GM21619 (cell line): ENCODE data around the gene KIF12.
"Not testable (repeated sequence)": the region's sequence is repeated elsewhere in the genome, so short reads cannot be mapped to it uniquely, and the experiment has no call there.

Source experiments
- ATAC-seq: cut with Tn5 transposase; IDR thresholded peaks from one replicate; pipeline ENCODE4 v1.9.1; 2021; ENCODE audit not compliant: unreplicated experiment

The KIF12 gene

DNA sequence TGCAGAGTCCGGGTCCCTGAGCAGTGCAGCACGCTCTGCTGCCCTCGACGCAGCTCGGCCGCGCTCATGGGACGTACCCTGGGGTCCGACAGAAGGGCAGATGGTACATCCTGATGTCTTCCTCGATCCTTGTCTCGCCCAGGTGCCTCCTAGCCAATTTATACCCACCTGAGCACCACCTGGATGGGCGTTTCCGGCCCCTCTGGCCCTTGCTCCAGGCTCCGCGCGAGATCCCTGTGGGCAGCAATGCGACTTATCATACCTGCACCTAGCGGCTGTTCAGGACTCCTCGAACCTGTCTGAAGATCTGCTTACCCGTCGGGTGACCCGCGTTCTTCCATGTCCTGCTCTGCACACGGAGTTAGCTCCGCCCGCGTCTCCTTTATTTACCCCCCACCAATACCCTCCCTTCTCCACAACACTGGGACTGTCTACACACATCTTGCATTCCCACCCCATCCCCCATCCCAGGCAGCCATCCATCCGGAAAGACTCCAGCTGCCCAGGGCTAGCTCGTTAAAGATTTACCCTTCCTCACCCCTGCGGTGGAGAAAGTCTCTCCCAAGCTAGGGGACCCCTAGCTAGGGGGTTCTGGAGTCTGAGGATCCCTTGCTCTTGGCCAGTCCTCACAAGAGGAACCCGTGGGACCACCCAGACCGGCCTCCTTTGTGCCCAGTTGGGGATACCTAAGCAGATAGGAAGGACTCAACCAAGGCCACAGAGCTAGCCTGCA is at the start of gene KIF12:
Gene KIF12 (minus strand): TSS at position 357 of the 733 bp plus-strand sequence. CDS start 16 bp downstream, at position 341.
- no peak for ATAC-seq

DNA sequence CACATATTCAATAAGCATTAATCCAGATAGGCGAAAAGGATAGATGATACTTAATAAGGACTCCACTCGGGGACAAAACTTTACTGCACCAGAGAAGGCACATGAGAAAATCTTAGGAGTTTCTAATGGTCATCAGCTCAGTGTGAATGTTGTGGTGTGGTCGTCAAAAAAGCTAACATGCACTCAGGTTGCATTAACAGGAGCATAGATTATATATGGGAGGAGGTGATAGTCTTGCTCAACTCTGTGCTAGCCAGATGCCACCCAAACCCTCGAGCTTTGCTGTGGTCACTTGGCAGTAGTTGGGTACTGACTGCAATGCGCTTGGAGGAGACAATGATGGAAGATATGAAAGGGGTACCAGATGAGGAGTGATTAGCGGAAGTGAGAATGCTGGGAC is 47.6 kb upstream of the KIF12 start:
- no peak for ATAC-seq

DNA sequence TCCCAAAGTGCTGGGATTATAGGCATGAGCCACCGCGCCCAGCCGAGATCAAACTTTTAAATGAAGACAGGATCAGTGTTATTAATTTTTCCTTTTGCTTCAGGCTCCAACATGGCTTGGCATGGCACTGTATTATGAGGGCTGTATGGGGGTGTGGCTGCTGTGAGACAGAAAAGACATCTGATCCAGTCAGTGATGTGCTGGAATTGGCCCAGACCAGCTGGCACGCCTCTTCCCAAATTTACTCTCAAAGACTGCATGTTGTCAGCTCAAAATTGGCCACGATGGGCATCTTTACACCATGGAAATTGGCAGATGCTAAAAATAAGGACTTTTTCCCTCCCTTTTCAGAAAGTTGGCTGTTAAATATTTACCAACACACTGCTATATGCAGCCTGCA is 44.1 kb upstream of the KIF12 start:
- ATAC-seq: no peak

GRCh38 chr9:114141553-114142402 is 42.7 kb upstream of the KIF12 start:
- ATAC-seq: no peak

DNA sequence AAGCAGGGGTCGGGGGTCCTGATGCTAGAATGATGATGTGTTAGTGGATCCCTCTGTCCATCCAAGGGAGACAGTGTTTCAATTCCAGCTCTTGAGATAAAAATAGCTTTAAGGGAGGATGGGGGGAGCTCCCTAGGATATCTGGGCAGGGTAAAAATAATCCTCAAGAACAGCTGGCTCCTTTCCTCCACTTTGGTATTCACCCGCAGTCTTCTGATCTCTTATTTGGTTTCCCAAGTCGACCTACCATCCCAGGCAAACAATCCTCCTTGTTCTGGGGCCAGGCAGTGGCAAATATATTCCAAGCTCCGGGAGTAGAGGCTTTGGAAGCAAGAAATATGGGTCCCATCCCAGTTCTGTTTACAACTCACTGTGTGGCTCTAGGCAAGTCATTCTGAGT is 41.8 kb upstream of the KIF12 start:
- ATAC-seq: no peak

GRCh38 chr9:114140401-114140800 is 41.3 kb upstream of the KIF12 start:
- ATAC-seq: no peak

DNA sequence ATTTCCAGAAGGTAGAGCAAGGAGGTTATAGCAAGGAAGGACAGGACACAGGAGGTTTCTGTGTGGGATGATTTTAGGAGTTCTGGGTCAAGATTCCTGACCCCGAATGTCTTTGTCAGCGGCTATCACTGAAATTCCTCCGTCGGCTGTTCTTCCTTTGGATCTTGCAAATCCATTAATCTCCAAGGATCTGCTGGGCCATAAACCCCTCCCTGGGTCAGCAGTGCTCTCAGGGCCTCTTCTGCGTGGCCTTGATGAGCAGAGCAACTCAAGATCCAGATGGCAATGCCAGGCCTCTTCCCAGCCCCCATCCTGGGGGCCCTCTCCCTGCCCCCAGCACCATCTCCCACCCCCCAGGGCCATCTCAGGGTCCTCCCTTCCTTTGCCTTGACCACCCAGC is 40.0 kb upstream of the KIF12 start:
- ATAC-seq: no peak

DNA sequence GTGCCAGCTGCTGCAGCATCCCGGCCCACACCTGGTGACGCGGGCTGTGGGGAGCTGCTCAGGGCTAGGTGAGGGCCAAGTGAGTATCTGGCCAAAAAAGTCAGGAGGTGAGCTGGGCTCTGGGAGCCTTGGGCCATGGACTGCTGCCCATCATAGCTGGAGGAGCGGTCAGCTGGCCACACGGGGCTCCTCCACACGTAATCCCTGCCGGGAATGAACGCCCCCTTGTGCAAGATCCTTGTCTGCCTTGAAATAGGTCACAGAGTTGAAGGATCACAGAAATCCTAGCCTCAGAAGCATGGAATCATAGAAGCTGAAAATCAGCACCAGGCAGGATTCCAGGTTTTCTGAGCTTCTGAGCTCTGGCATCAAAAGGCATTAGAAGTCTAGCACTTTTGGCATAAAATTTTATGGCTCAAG is 39.5 kb upstream of the KIF12 start:
- no peak for ATAC-seq

- no peak for ATAC-seq
Measured at GRCh38 chr9:114137831-114138230, 38.7 kb upstream of the KIF12 start.

DNA sequence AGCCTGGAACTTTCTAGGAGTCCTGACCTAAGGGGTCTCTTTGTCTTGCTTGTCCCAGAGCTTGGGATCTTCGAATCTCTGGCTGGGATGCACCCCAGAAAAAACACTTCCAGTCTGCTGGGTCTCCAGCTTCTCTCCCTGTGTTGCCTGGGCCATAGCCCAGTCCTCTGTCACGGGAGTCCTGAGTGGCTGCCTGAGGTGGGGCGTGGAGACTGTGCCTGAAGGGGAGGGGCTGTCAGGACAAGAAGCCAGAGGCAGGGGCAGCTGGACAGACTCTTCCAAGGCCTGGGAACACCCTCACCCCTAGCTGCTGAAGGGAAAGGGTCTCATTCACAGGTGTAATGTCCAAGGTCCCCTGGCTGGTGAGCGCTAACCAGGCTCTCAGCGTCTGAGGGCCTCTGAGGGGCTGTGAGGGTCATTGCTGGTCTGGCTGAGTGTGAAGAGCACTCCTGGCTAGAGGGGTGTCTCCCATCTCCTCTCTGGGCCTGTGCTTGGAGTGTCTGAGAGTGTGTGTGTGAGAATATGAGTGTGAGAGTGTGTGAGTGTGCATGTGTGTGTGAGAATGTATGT is 35.8 kb upstream of the KIF12 start:
- no peak for ATAC-seq

GRCh38 chr9:114132550-114132918 is 33.4 kb upstream of the KIF12 start:
- ATAC-seq: no peak

DNA sequence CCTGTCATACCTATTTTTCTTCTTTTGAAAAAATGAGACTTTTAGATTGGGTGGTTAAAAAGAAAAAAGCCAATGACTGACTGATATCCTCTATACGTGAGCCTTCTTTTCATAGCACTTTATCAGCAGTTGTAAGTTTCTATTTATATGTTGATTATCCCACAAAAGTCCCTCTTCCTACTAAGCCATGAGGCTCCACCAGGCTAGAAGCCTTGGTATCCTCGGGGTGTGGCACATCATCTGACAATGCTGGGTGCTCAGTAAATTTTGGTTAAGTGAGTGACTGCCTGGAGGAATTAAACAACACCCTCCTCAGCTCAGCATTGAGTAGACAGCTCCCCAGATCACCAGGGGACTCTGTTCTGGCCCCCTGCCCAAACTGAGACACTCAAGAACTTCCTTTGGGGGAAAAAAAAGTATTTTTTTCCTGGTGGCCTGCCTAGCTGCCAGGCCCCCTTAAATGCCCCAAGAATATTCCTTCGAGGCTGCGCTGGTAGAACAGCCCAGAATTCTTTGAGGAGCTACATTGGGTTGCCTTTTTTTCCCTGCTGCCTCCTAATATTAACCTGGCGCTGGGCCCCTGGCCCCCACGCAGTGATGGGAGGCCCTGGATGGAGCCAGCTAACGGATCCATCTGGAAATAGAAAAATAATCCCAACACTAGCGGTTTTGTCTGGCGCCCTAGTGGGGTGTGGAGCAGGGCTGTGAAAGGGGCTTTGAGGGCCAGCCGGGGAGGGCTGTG is 32.9 kb upstream of the KIF12 start:
- no peak for ATAC-seq

DNA sequence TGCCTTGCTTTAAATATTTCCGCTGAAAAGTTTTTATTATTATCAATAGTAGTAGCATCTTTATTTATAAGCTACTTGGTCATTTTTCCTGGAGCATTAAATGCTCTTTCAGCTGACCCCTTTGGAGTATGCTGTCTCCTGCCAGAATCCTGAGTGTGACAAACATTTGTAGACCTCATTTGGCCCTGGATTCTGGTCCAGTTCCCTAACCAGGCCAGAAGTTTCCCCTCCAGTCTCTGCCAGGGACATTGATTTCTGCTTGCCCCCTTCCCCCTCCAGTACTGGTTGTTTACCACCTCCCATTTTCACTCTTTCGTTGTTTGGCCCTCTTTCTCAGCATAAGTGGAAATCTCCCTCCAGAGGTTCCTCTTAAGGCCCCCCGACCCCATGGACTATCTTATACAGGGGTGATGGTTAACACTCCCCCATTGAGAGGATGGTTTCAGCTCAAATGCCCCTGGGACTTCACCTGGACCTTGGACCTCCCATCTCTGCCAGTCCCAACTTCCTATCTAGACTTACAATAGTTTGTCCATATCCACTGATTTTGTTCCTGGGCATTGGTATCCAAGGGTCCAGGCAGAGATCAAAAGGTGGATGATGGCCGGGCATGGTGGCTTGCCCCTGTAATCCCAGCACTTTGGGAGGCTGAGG is 31.7 kb upstream of the KIF12 start:
- no peak for ATAC-seq

- no peak for ATAC-seq
Measured at GRCh38 chr9:114130141-114130540, 31.0 kb upstream of the KIF12 start.

GRCh38 chr9:114128759-114129158 is 29.7 kb upstream of the KIF12 start:
- ATAC-seq: not testable (repeated sequence)

- no peak for ATAC-seq
Measured at GRCh38 chr9:114126247-114127060, 27.4 kb upstream of the KIF12 start.

GRCh38 chr9:114125476-114126013 is 26.5 kb upstream of the KIF12 start:
- ATAC-seq: no peak

DNA sequence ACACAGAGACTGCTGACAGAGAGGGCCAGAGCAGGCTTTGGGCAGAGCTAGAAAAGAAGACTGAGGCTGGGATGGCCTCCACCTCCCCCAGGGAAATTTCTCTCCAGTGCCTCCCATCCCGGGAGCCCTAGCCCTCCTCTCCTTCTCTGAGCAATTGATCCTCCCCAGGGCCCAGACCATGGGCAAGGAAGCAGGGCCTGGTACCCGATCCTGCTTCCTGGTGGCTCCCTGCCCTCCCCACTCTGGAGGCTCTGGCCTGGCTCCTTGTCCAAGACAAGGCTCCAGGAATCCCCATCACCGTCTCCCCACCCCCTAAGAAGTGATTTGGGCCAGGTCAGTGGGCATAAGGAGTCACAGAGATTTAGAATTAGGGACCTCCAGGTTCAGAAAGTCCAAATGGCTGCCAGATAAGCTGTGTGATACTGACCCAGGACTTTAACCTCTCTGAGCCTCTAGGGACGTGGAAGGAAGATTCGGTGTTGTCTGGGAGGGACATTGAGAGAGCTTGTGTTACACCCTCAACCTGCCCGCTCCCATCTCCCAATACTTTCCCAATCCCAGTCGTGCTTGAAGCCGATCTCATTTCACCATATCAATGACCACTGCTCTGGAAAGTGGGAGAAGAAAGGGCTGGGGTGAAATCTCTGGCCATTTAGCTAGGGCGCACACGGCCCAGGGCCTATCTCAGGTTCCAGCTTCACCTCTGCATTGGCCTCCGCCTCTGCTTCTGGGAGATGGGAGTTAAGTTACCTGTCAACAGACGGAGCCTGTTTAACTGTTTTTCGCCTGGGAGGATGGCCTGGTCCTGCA is 25.8 kb upstream of the KIF12 start:
- ATAC-seq: no peak

GRCh38 chr9:114124138-114124537 is 25.0 kb upstream of the KIF12 start:
- ATAC-seq: no peak
